Amniotic epithelial cell (primary cell): ENCODE data around the gene AOC3.
"Not testable (repeated sequence)": the region's sequence is repeated elsewhere in the genome, so short reads cannot be mapped to it uniquely, and the experiment has no call there.

Experiments
- DNase-seq: peaks from one replicate; pipeline ENCODE4 v3.0.0-alpha.2; 2010; ENCODE audit warnings: low read depth

AOC3 gene

GRCh38 chr17:42866631-42867575 is 15.9 kb downstream of the AOC3 start:
- DNase-seq, result no peak

- DNase-seq, result not testable (repeated sequence)
These were observed 16.8 kb downstream of the AOC3 start for GRCh38 chr17:42867694-42868261.

GRCh38 chr17:42868338-42868737 is 17.3 kb downstream of the AOC3 start:
- no peak for DNase-seq

- no peak for DNase-seq
These were observed 20.6 kb downstream of the AOC3 start for GRCh38 chr17:42871647-42872046.

- DNase-seq, result peak; percentile 48
These were observed 21.4 kb downstream of the AOC3 start for GRCh38 chr17:42872251-42872965.

- DNase-seq, result no peak
These were observed 22.3 kb downstream of the AOC3 start for GRCh38 chr17:42873315-42873714.

- DNase-seq, result not testable (repeated sequence)
These were observed 23.1 kb downstream of the AOC3 start for GRCh38 chr17:42873932-42874695.

- DNase-seq, result no peak
These were observed 26.0 kb downstream of the AOC3 start for GRCh38 chr17:42877037-42877436.

- DNase-seq, result no peak
These were observed 27.3 kb downstream of the AOC3 start for GRCh38 chr17:42878123-42878880.

- DNase-seq, result no peak
These were observed 28.1 kb downstream of the AOC3 start for GRCh38 chr17:42878924-42879595.

GRCh38 chr17:42879596-42879985 is 28.6 kb downstream of the AOC3 start:
- DNase-seq, result peak; percentile 22

GRCh38 chr17:42880776-42881310 is 29.8 kb downstream of the AOC3 start:
- DNase-seq, result no peak

- not testable (repeated sequence) for DNase-seq
These were observed 30.7 kb downstream of the AOC3 start for GRCh38 chr17:42881706-42882105.

- no peak for DNase-seq
These were observed 31.2 kb downstream of the AOC3 start for GRCh38 chr17:42882166-42882565.

- DNase-seq, result no peak
These were observed 33.0 kb downstream of the AOC3 start for GRCh38 chr17:42883802-42884558.

GRCh38 chr17:42885806-42886205 is 34.8 kb downstream of the AOC3 start:
- DNase-seq, result not testable (repeated sequence)

- DNase-seq, result no peak
These were observed 35.5 kb downstream of the AOC3 start for GRCh38 chr17:42886283-42887176.

GRCh38 chr17:42889809-42890208 is 38.8 kb downstream of the AOC3 start:
- no peak for DNase-seq
